AG08396 (cell line): ENCODE results near the gene ABCC1.
"Not testable (repeated sequence)": the region's sequence is repeated elsewhere in the genome, so short reads cannot be mapped to it uniquely, and the experiment has no call there.

ENCODE experiments used
- DNase-seq: peaks from one replicate; pipeline ENCODE4 v3.0.0; 2012; ENCODE audit warnings: low spot score, mixed read lengths

Gene ABCC1

GRCh38 chr16:16190546-16190945, 241.1 kb downstream of the ABCC1 start:
- no peak for DNase-seq

- not testable (repeated sequence) for DNase-seq
These were observed 241.6 kb downstream of the ABCC1 start for GRCh38 chr16:16190966-16191365.

- DNase-seq: no peak
These were observed 242.2 kb downstream of the ABCC1 start for GRCh38 chr16:16191493-16192167.
